ENCODE data around the gene ZDHHC9.
A peak's percentile ranks its signal among the peaks of the same experiment; 100 is the strongest.
"Not testable (repeated sequence)": the region's sequence is repeated elsewhere in the genome, so short reads cannot be mapped to it uniquely, and the experiment has no call there.

Gene ZDHHC9

GRCh38 chrX:129843459-129844306 is at the start of gene ZDHHC9:
Gene ZDHHC9 (minus strand): TSS chrX:129843886. CDS start chrX:129841945, 1,941 bp downstream.
- FAIRE-seq, result no peak

GRCh38 chrX:129877401-129877800 is 33.7 kb upstream of the ZDHHC9 start:
- FAIRE-seq, result no peak

GRCh38 chrX:129876771-129877305 is 33.2 kb upstream of the ZDHHC9 start:
- FAIRE-seq, result no peak

- no peak for FAIRE-seq
These were observed 32.0 kb upstream of the ZDHHC9 start for GRCh38 chrX:129875669-129876068.

- FAIRE-seq, result no peak
These were observed 28.8 kb upstream of the ZDHHC9 start for GRCh38 chrX:129872524-129872923.

GRCh38 chrX:129866321-129866720 is 22.6 kb upstream of the ZDHHC9 start:
- FAIRE-seq, result not testable (repeated sequence)

- not testable (repeated sequence) for FAIRE-seq
These were observed 15.4 kb upstream of the ZDHHC9 start for GRCh38 chrX:129859134-129859533.

- not testable (repeated sequence) for FAIRE-seq
These were observed 8.1 kb upstream of the ZDHHC9 start for GRCh38 chrX:129851825-129852224.

- FAIRE-seq, result no peak
These were observed 3.0 kb upstream of the ZDHHC9 start for GRCh38 chrX:129846716-129847115.

- no peak for FAIRE-seq
These were observed 2.0 kb upstream of the ZDHHC9 start for GRCh38 chrX:129845616-129846190.

GRCh38 chrX:129843209-129843458 is 552 bp downstream of the ZDHHC9 start:
- no peak for FAIRE-seq

GRCh38 chrX:129842510-129843208 is 1.0 kb downstream of the ZDHHC9 start:
- peak; percentile 88 for FAIRE-seq

GRCh38 chrX:129840344-129840743 is 3.3 kb downstream of the ZDHHC9 start:
- no peak for FAIRE-seq

GRCh38 chrX:129836827-129837226 is 6.9 kb downstream of the ZDHHC9 start:
- no peak for FAIRE-seq

GRCh38 chrX:129833153-129833990 is 10.3 kb downstream of the ZDHHC9 start:
- no peak for FAIRE-seq

- FAIRE-seq, result no peak
These were observed 12.4 kb downstream of the ZDHHC9 start for GRCh38 chrX:129831091-129831885.

GRCh38 chrX:129830494-129830893 is 13.2 kb downstream of the ZDHHC9 start:
- FAIRE-seq, result no peak

- no peak for FAIRE-seq
These were observed 17.8 kb downstream of the ZDHHC9 start for GRCh38 chrX:129825746-129826505.

GRCh38 chrX:129824620-129825019 is 19.1 kb downstream of the ZDHHC9 start:
- no peak for FAIRE-seq

GRCh38 chrX:129823522-129823921 is 20.2 kb downstream of the ZDHHC9 start:
- FAIRE-seq, result no peak

GRCh38 chrX:129823115-129823514 is 20.6 kb downstream of the ZDHHC9 start:
- no peak for FAIRE-seq
